ENCODE data around the gene RXYLT1.
A peak's percentile ranks its signal among the peaks of the same experiment; 100 is the strongest.
"Not testable (repeated sequence)": the region's sequence is repeated elsewhere in the genome, so short reads cannot be mapped to it uniquely, and the experiment has no call there.

RXYLT1 gene

GRCh38 chr12:63779498-63780481 lies at the start of gene RXYLT1:
Gene RXYLT1 (plus strand): TSS chr12:63779909. CDS start chr12:63779961, 52 bp downstream.
- no peaks in the 10 kb centered on the region for H3K36me3 ChIP-seq (ENCODE audit: control insufficient read depth, insufficient read depth, low read length)
- no peaks in the 10 kb centered on the region for H3K27me3 ChIP-seq (replicated peaks; ENCODE audit: control insufficient read depth, insufficient read depth, low read length)
- peak within 1 kb of the TSS; percentile 93 for H3K4me3 ChIP-seq (replicated peaks; ENCODE audit: low read depth, low read length)
- TF ChIP-seq CTCF (IDR thresholded peaks at IDR 0.05; ENCODE audit: insufficient read depth, low read length, poor library complexity, severe bottlenecking): no peak
- DNase-seq (ENCODE audit: extremely low read depth, insufficient read length): peak; percentile 91

- not testable (repeated sequence) for H3K4me3 ChIP-seq (replicated peaks; ENCODE audit: low read depth, low read length); H3K27me3 ChIP-seq (replicated peaks; ENCODE audit: control insufficient read depth, insufficient read depth, low read length); H3K36me3 ChIP-seq (ENCODE audit: control insufficient read depth, insufficient read depth, low read length); DNase-seq (ENCODE audit: extremely low read depth, insufficient read length)
These were observed 46.9 kb upstream of the RXYLT1 start for GRCh38 chr12:63732779-63733178.

GRCh38 chr12:63733585-63733984 lies 46.1 kb upstream of the RXYLT1 start:
- H3K36me3 ChIP-seq (ENCODE audit: control insufficient read depth, insufficient read depth, low read length); DNase-seq (ENCODE audit: extremely low read depth, insufficient read length); H3K27me3 ChIP-seq (replicated peaks; ENCODE audit: control insufficient read depth, insufficient read depth, low read length); H3K4me3 ChIP-seq (replicated peaks; ENCODE audit: low read depth, low read length): not testable (repeated sequence)

- H3K36me3 ChIP-seq (ENCODE audit: control insufficient read depth, insufficient read depth, low read length); H3K27me3 ChIP-seq (replicated peaks; ENCODE audit: control insufficient read depth, insufficient read depth, low read length); H3K4me3 ChIP-seq (replicated peaks; ENCODE audit: low read depth, low read length); DNase-seq (ENCODE audit: extremely low read depth, insufficient read length): not testable (repeated sequence)
These were observed 39.2 kb upstream of the RXYLT1 start for GRCh38 chr12:63740551-63740950.

- H3K27me3 ChIP-seq (replicated peaks; ENCODE audit: control insufficient read depth, insufficient read depth, low read length); DNase-seq (ENCODE audit: extremely low read depth, insufficient read length); H3K36me3 ChIP-seq (ENCODE audit: control insufficient read depth, insufficient read depth, low read length); H3K4me3 ChIP-seq (replicated peaks; ENCODE audit: low read depth, low read length): not testable (repeated sequence)
These were observed 38.3 kb upstream of the RXYLT1 start for GRCh38 chr12:63741431-63741830.

GRCh38 chr12:63744110-63744509 lies 35.6 kb upstream of the RXYLT1 start:
- not testable (repeated sequence) for H3K27me3 ChIP-seq (replicated peaks; ENCODE audit: control insufficient read depth, insufficient read depth, low read length); H3K36me3 ChIP-seq (ENCODE audit: control insufficient read depth, insufficient read depth, low read length); H3K4me3 ChIP-seq (replicated peaks; ENCODE audit: low read depth, low read length); DNase-seq (ENCODE audit: extremely low read depth, insufficient read length)

- H3K4me3 ChIP-seq (replicated peaks; ENCODE audit: low read depth, low read length); DNase-seq (ENCODE audit: extremely low read depth, insufficient read length); H3K27me3 ChIP-seq (replicated peaks; ENCODE audit: control insufficient read depth, insufficient read depth, low read length); H3K36me3 ChIP-seq (ENCODE audit: control insufficient read depth, insufficient read depth, low read length): not testable (repeated sequence)
These were observed 33.2 kb upstream of the RXYLT1 start for GRCh38 chr12:63746470-63746869.

- H3K36me3 ChIP-seq (ENCODE audit: control insufficient read depth, insufficient read depth, low read length); DNase-seq (ENCODE audit: extremely low read depth, insufficient read length); H3K27me3 ChIP-seq (replicated peaks; ENCODE audit: control insufficient read depth, insufficient read depth, low read length); H3K4me3 ChIP-seq (replicated peaks; ENCODE audit: low read depth, low read length): not testable (repeated sequence)
These were observed 32.6 kb upstream of the RXYLT1 start for GRCh38 chr12:63747136-63747535.

- H3K27me3 ChIP-seq (replicated peaks; ENCODE audit: control insufficient read depth, insufficient read depth, low read length): no peaks in the 10 kb centered on the region; the same call in 1 of the 2 replicates
- no peak for TF ChIP-seq CTCF (IDR thresholded peaks at IDR 0.05; ENCODE audit: insufficient read depth, low read length, poor library complexity, severe bottlenecking)
- H3K36me3 ChIP-seq (ENCODE audit: control insufficient read depth, insufficient read depth, low read length): no peaks in the 10 kb centered on the region
- no peak overlapping the region for H3K4me3 ChIP-seq (replicated peaks; ENCODE audit: low read depth, low read length)
- no peak for DNase-seq (ENCODE audit: extremely low read depth, insufficient read length)
These were observed 32.2 kb upstream of the RXYLT1 start for GRCh38 chr12:63747553-63747952.

Data from GM06990 (cell line).